H1 (cell line): ENCODE data around the gene REG1B. TPM values are rescaled to one million over a fixed set of nuclear protein-coding genes. Genes with fewer than 3 reads are reported as not detected.
"Not testable (repeated sequence)": the region's sequence is repeated elsewhere in the genome, so short reads cannot be mapped to it uniquely, and the experiment has no call there.

Source experiments
- CTCF ChIA-PET: fragments of 300-600 bp; sonication (Branson Sonifier 250); formaldehyde crosslinking; loops from one replicate; lab custom pipeline; 2021; ENCODE audit not compliant: partially characterized antibody; lab: Charles Lee
- POLR2A ChIA-PET: fragments of 300-600 bp; sonication (Branson Sonifier 250); formaldehyde crosslinking; loops from one replicate; lab custom pipeline; 2021; ENCODE audit warnings: inconsistent platforms; ENCODE audit not compliant: partially characterized antibody; lab: Charles Lee
- DNase-seq, 2 experiments: peaks; one replicate each; pipeline versions ENCODE4 v3.0.0 to v3.0.0-alpha.2; 2010 to 2022; ENCODE audit warnings: low spot score in 2 of 2, low read depth in 1 of 2, mixed read lengths in 1 of 2
- FAIRE-seq: peaks from 2 replicates; lab custom pipeline; 2011; peaks lifted over from hg19 to GRCh38; lab: Jason Lieb, UNC
- H2AFZ ChIP-seq: 2 replicates; pipeline ENCODE4 v1.8.1; 2012; ENCODE audit warnings: low read length, inconsistent platforms
- H2AK5ac ChIP-seq: 2 replicates; pipeline ENCODE4 v1.6.1; 2013; ENCODE audit warnings: low read depth, low read length
- H2BK120ac ChIP-seq: replicated peaks from 2 replicates; pipeline ENCODE3; 2013; ENCODE audit warnings: low read depth, low read length, inconsistent platforms
- H2BK12ac ChIP-seq: 2 replicates; pipeline ENCODE4 v1.6.1; 2013; ENCODE audit warnings: low read depth, low read length
- H2BK15ac ChIP-seq: 2 replicates; pipeline ENCODE4 v1.6.1; 2013; ENCODE audit warnings: low read length
- H2BK20ac ChIP-seq: 2 replicates; pipeline ENCODE4 v1.6.1; 2013; ENCODE audit warnings: low read length
- H2BK5ac ChIP-seq: 2 replicates; pipeline ENCODE4 v1.6.1; 2013; ENCODE audit warnings: low read depth, low read length
- H3K14ac ChIP-seq: 2 replicates; pipeline ENCODE4 v1.6.1; 2013; ENCODE audit warnings: inconsistent platforms; ENCODE audit not compliant: insufficient read length
- H3K18ac ChIP-seq: 2 replicates; pipeline ENCODE4 v1.6.1; 2013; ENCODE audit warnings: low read length; ENCODE audit errors: extremely low read depth
- H3K23ac ChIP-seq: 2 replicates; pipeline ENCODE4 v1.6.1; 2013; ENCODE audit warnings: inconsistent platforms; ENCODE audit not compliant: insufficient read length
- H3K23me2 ChIP-seq: 2 replicates; pipeline ENCODE4 v1.6.1; 2013; ENCODE audit warnings: low read depth, low read length
- H3K27ac ChIP-seq: 2 replicates; pipeline ENCODE4 v1.6.1; 2011; ENCODE audit warnings: low read depth, low read length, inconsistent platforms
- H3K27me3 ChIP-seq, 4 experiments: replicated peaks in 1 of 4; 1 replicate in 1 of 4; 2 replicates in 3 of 4; pipeline versions ENCODE4 v1.6.1 to v1.8.1; 2011 to 2013; ENCODE audit warnings: low read length in 3 of 4, mild to moderate bottlenecking in 3 of 4, inconsistent platforms in 2 of 4, mixed read lengths in 2 of 4, moderate library complexity in 1 of 4; ENCODE audit not compliant: control insufficient read depth in 3 of 4, insufficient read depth in 3 of 4; ENCODE audit errors: extremely low read depth in 1 of 4
- H3K36me3 ChIP-seq, 4 experiments: 2 replicates each; pipeline versions ENCODE4 v1.6.1 to v1.8.1; 2011 to 2013; ENCODE audit warnings: mild to moderate bottlenecking in 4 of 4, low read length in 3 of 4, moderate library complexity in 2 of 4, control low read depth in 1 of 4, inconsistent platforms in 1 of 4; ENCODE audit not compliant: insufficient read depth in 4 of 4, control insufficient read depth in 2 of 4
- H3K4ac ChIP-seq: replicated peaks from 2 replicates; pipeline ENCODE3; 2013; ENCODE audit warnings: low read length, low read depth, mixed read lengths, inconsistent platforms; ENCODE audit not compliant: insufficient read length
- H3K4me1 ChIP-seq, 4 experiments: replicated peaks in 1 of 4; 1 replicate in 1 of 4; 2 replicates in 3 of 4; pipeline versions ENCODE4 v1.6.1 to v1.8.1; 2011 to 2013; ENCODE audit warnings: low read length in 3 of 4, inconsistent platforms in 2 of 4, mixed read lengths in 1 of 4; ENCODE audit not compliant: insufficient read depth in 4 of 4, control insufficient read depth in 3 of 4
- H3K4me2 ChIP-seq, 2 experiments: 2 replicates each; pipeline versions ENCODE4 v1.6.1 to v1.8.1; 2011 to 2013; ENCODE audit warnings: low read depth in 2 of 2, low read length in 2 of 2, control low read depth in 1 of 2, inconsistent platforms in 1 of 2, mild to moderate bottlenecking in 1 of 2; ENCODE audit not compliant: insufficient read depth in 1 of 2
- H3K4me3 ChIP-seq, 4 experiments: fragments of 200-600, 300-600 bp in 1 of 4; sonication (generic), shearing (Covaris generic), sonication (Bioruptor Twin) in 1 of 4; 2 replicates each; pipeline versions ENCODE4 v1.5.1 to v1.8.1; 2011 to 2016; ENCODE audit warnings: low read length in 4 of 4, low read depth in 3 of 4, control low read depth in 2 of 4, inconsistent platforms in 2 of 4, mild to moderate bottlenecking in 2 of 4, mixed read lengths in 1 of 4, moderate library complexity in 1 of 4; ENCODE audit not compliant: insufficient read depth in 2 of 4; ENCODE audit errors: extremely low read depth in 1 of 4
- H3K56ac ChIP-seq: replicated peaks from 2 replicates; pipeline ENCODE3; 2013; ENCODE audit warnings: low read depth, mild to moderate bottlenecking, mixed read lengths, low read length, inconsistent platforms; ENCODE audit not compliant: insufficient read length
- H3K79me1 ChIP-seq: 2 replicates; pipeline ENCODE4 v1.6.1; 2013; ENCODE audit warnings: low read depth, low read length, control low read depth
- H3K79me2 ChIP-seq, 2 experiments: 2 replicates each; pipeline versions ENCODE4 v1.6.1 to v1.8.1; 2012 to 2013; ENCODE audit warnings: low read length in 2 of 2, mild to moderate bottlenecking in 2 of 2, inconsistent platforms in 1 of 2; ENCODE audit not compliant: insufficient read depth in 2 of 2, control insufficient read depth in 1 of 2
- H3K9ac ChIP-seq, 4 experiments: replicated peaks in 1 of 4; 1 replicate in 1 of 4; 2 replicates in 3 of 4; pipeline versions ENCODE4 v1.6.1 to v1.8.1; 2011 to 2013; ENCODE audit warnings: low read depth in 3 of 4, low read length in 3 of 4, control low read depth in 2 of 4, mild to moderate bottlenecking in 2 of 4, moderate library complexity in 2 of 4, inconsistent platforms in 1 of 4; ENCODE audit errors: extremely low read depth in 1 of 4
- H3K9me3 ChIP-seq, 2 experiments: 2 replicates each; pipeline versions ENCODE4 v1.6.1 to v1.8.1; 2012 to 2013; ENCODE audit warnings: mild to moderate bottlenecking in 2 of 2, moderate library complexity in 2 of 2, control low read depth in 1 of 2, inconsistent platforms in 1 of 2, low read depth in 1 of 2, low read length in 1 of 2, mixed read lengths in 1 of 2; ENCODE audit not compliant: insufficient read depth in 2 of 2
- H4K20me1 ChIP-seq, 2 experiments: replicated peaks in 1 of 2; 2 replicates each; pipeline versions ENCODE3 to v1.8.1; 2011 to 2013; ENCODE audit warnings: inconsistent platforms in 2 of 2, low read length in 2 of 2, mild to moderate bottlenecking in 1 of 2; ENCODE audit not compliant: insufficient read depth in 2 of 2, control insufficient read depth in 1 of 2
- H4K5ac ChIP-seq: 2 replicates; pipeline ENCODE4 v1.6.1; 2013; ENCODE audit warnings: low read length, low read depth, mixed read lengths, inconsistent platforms; ENCODE audit not compliant: insufficient read length
- H4K8ac ChIP-seq: 2 replicates; pipeline ENCODE4 v1.8.0; 2013; ENCODE audit warnings: mild to moderate bottlenecking, moderate library complexity, low read length, inconsistent platforms; ENCODE audit not compliant: insufficient read depth; ENCODE audit errors: extremely low read depth
- H4K91ac ChIP-seq: replicated peaks from 2 replicates; pipeline ENCODE3; 2013; ENCODE audit warnings: low read length, mixed read lengths, inconsistent platforms; ENCODE audit not compliant: insufficient read length
- WGBS, 2 experiments: shearing (Covaris generic) in 1 of 2; methylation state at CpG; one replicate each; pipeline versions ENCODE4 v1.1.6 to v1.1.7; 2013 to 2015; ENCODE audit warnings: low lambda C conversion rate in 2 of 2, mixed read lengths in 2 of 2, inconsistent platforms in 1 of 2, low coverage in 1 of 2, missing lambda C conversion rate in 1 of 2; ENCODE audit not compliant: insufficient replicate concordance in 2 of 2, insufficient coverage in 1 of 2, insufficient read length in 1 of 2; ENCODE audit errors: extremely low coverage in 1 of 2, missing lambda C conversion rate in 1 of 2; 5-methylcytosine and 5-hydroxymethylcytosine counted together
- polyA plus RNA-seq, 7 experiments: library from polyadenylated mRNA; depleted of rRNA in 3 of 7; stranded (reverse) in 5 of 7; unstranded in 2 of 7; fragments of >200 nt in 5 of 7; fragments of 200-250 nt in 2 of 7; gene quantifications; 1 replicate in 5 of 7; 2 replicates in 1 of 7; 4 replicates in 1 of 7; pipeline versions ENCODE4 v1.2.1 to v1.2.3, GENCODE V29; 2011 to 2013; ENCODE audit warnings: missing spikeins in 2 of 7, mixed read lengths in 2 of 7
- total RNA-seq: library from RNA; stranded (reverse); fragmentation: NEBNext Ultra II Directional; extraction: Animal tissue kit (Norgen Biotek cat#: 25700); gene quantifications from 2 replicates; pipeline ENCODE4 v1.2.1, GENCODE V29; 2021

The REG1B gene
- total and polyA plus RNA-seq, 2 of the 8 experiments (the other 6 are each of a cell fraction or from before 2014, with no cell fraction given): not detected

- H4K8ac ChIP-seq, H3K9me3 ChIP-seq, H3K9ac ChIP-seq, FAIRE-seq, H4K91ac ChIP-seq, H2BK12ac ChIP-seq, H3K23ac ChIP-seq, H3K27me3 ChIP-seq, POLR2A ChIA-PET, H3K23me2 ChIP-seq, H2BK15ac ChIP-seq, H3K36me3 ChIP-seq, H2BK5ac ChIP-seq, H2BK120ac ChIP-seq, H2AK5ac ChIP-seq, H3K27ac ChIP-seq, H3K18ac ChIP-seq, DNase-seq, H4K20me1 ChIP-seq, H3K4ac ChIP-seq, H4K5ac ChIP-seq, H3K14ac ChIP-seq, H3K79me1 ChIP-seq, CTCF ChIA-PET, H3K4me1 ChIP-seq, H3K79me2 ChIP-seq, H2BK20ac ChIP-seq, H2AFZ ChIP-seq, H3K4me2 ChIP-seq, H3K56ac ChIP-seq, H3K4me3 ChIP-seq: not testable (repeated sequence)
- 73% methylated on average over 3 of the region's 5 CpGs; no CpG with 5 or more reads in 1 of the 2 experiments for WGBS, 2 experiments
Observed at GRCh38 chr2:79053486-79053885, 34.3 kb downstream of the REG1B start.
